PFSK-1 (cell line): ENCODE results near the gene FAM131B.

Source experiments
- FOXP2 ChIP-seq: optimal IDR thresholded peaks from 2 replicates; pipeline ENCODE3; 2011; ENCODE audit warnings: borderline replicate concordance, control low read depth, inconsistent platforms; ENCODE audit not compliant: insufficient read depth; ENCODE audit errors: extremely low read length, extremely low read depth
- POLR2AphosphoS5 ChIP-seq: IDR thresholded peaks from 2 replicates; pipeline ENCODE4 v1.6.1; 2012; ENCODE audit warnings: low read depth, mild to moderate bottlenecking, control low read depth, low read length, moderate library complexity
- REST ChIP-seq, 2 experiments: IDR thresholded peaks; 2 replicates each; pipeline versions ENCODE4 v1.6.1 to v1.8.0; 2011 to 2012; ENCODE audit warnings: low read depth in 2 of 2, low read length in 2 of 2, control low read depth in 1 of 2, inconsistent platforms in 1 of 2, mild to moderate bottlenecking in 1 of 2, moderate library complexity in 1 of 2; ENCODE audit not compliant: insufficient read depth in 1 of 2
- SIN3A ChIP-seq: IDR thresholded peaks from 2 replicates; pipeline ENCODE4 v1.6.1; 2012; ENCODE audit warnings: mild to moderate bottlenecking, low read length, moderate library complexity, borderline replicate concordance; ENCODE audit not compliant: insufficient read depth
- TAF1 ChIP-seq: IDR thresholded peaks from 2 replicates; pipeline ENCODE4 v1.6.1; 2012; ENCODE audit warnings: low read length, control low read depth, borderline replicate concordance; ENCODE audit not compliant: insufficient read depth

Gene FAM131B

GRCh38 chr7:143395187-143396149 is 33.0 kb upstream of the FAM131B start:
- no peak for TF ChIP-seq SIN3A
- TF ChIP-seq TAF1: no peak
- no peak for TF ChIP-seq REST (IDR thresholded peaks at IDR 0.05; ENCODE audit: insufficient read depth in 1 of 2, low read depth in 2 of 2, low read length in 2 of 2)
- TF ChIP-seq POLR2AphosphoS5: no peak
- TF ChIP-seq FOXP2: no peak

- TF ChIP-seq SIN3A (no peak), POLR2AphosphoS5 (no peak), FOXP2 (no peak), REST (IDR thresholded peaks at IDR 0.05; ENCODE audit: insufficient read depth in 1 of 2, low read depth in 2 of 2, low read length in 2 of 2) (no peak), TAF1 (no peak)
These were observed 32.3 kb upstream of the FAM131B start for GRCh38 chr7:143394777-143395176.

- TF ChIP-seq FOXP2 (no peak), SIN3A (no peak), REST (IDR thresholded peaks at IDR 0.05; ENCODE audit: insufficient read depth in 1 of 2, low read depth in 2 of 2, low read length in 2 of 2) (no peak), TAF1 (no peak), POLR2AphosphoS5 (no peak)
These were observed 31.6 kb upstream of the FAM131B start for GRCh38 chr7:143394068-143394467.

- TF ChIP-seq SIN3A (no peak), POLR2AphosphoS5 (no peak), REST (IDR thresholded peaks at IDR 0.05; ENCODE audit: insufficient read depth in 1 of 2, low read depth in 2 of 2, low read length in 2 of 2) (no peak), FOXP2 (no peak), TAF1 (no peak)
These were observed 30.9 kb upstream of the FAM131B start for GRCh38 chr7:143393267-143394041.
